C4-2B (cell line): ENCODE results near the gene BTLA.

Experiments
- CTCF ChIP-seq: fragments of 450-650 bp; conservative IDR thresholded peaks from 2 replicates; pipeline ENCODE4 v1.5.1; 2017; ENCODE audit warnings: mild to moderate bottlenecking
- ZFX ChIP-seq: fragments of 450-650 bp; IDR thresholded peaks from 2 replicates; pipeline ENCODE4 v1.6.1; 2017

- TF ChIP-seq CTCF (no peak), ZFX (no peak)
Measured at GRCh38 chr3:112539825-112540650, 40.8 kb upstream of the BTLA start.
